ACC112 (cell line): Measurements from ENCODE around the gene MAST3.

ENCODE experiments used
- H2AFZ ChIP-seq: fragments of 200-600 bp; sonication (generic); one replicate; pipeline ENCODE4 v1.6.0; 2017; ENCODE audit warnings: antibody characterized with exemption, low read length; ENCODE audit not compliant: unreplicated experiment
- H3K27ac ChIP-seq: fragments of 200-600 bp; sonication (generic); 2 replicates; pipeline ENCODE4 v1.5.1; 2014; ENCODE audit warnings: low read depth, mild to moderate bottlenecking, antibody characterized with exemption, low read length, moderate library complexity
- H3K27me3 ChIP-seq: fragments of 200-600 bp; sonication (generic); 2 replicates; pipeline ENCODE4 v1.6.1; 2014; ENCODE audit warnings: mild to moderate bottlenecking, antibody characterized with exemption, low read length, moderate library complexity, mixed read lengths; ENCODE audit not compliant: insufficient read depth
- H3K36me3 ChIP-seq: fragments of 200-600 bp; sonication (generic); 2 replicates; pipeline ENCODE4 v1.6.1; 2016; ENCODE audit warnings: mild to moderate bottlenecking, antibody characterized with exemption, low read length, moderate library complexity, mixed read lengths; ENCODE audit not compliant: insufficient read depth
- H3K4me1 ChIP-seq: fragments of 200-600 bp; sonication (generic); one replicate; pipeline ENCODE4 v1.6.1; 2016; ENCODE audit warnings: low read length, mixed read lengths; ENCODE audit not compliant: insufficient read depth, unreplicated experiment, control insufficient read depth
- H3K4me3 ChIP-seq: fragments of 200-600 bp; sonication (generic); 2 replicates; pipeline ENCODE4 v1.5.1; 2014; ENCODE audit warnings: mild to moderate bottlenecking, low read depth, low read length
- H3K79me2 ChIP-seq: fragments of 200-600 bp; sonication (generic); one replicate; pipeline ENCODE4 v1.6.0; 2016; ENCODE audit warnings: low read length; ENCODE audit not compliant: control insufficient read depth, unreplicated experiment, insufficient read depth

MAST3 gene

DNA sequence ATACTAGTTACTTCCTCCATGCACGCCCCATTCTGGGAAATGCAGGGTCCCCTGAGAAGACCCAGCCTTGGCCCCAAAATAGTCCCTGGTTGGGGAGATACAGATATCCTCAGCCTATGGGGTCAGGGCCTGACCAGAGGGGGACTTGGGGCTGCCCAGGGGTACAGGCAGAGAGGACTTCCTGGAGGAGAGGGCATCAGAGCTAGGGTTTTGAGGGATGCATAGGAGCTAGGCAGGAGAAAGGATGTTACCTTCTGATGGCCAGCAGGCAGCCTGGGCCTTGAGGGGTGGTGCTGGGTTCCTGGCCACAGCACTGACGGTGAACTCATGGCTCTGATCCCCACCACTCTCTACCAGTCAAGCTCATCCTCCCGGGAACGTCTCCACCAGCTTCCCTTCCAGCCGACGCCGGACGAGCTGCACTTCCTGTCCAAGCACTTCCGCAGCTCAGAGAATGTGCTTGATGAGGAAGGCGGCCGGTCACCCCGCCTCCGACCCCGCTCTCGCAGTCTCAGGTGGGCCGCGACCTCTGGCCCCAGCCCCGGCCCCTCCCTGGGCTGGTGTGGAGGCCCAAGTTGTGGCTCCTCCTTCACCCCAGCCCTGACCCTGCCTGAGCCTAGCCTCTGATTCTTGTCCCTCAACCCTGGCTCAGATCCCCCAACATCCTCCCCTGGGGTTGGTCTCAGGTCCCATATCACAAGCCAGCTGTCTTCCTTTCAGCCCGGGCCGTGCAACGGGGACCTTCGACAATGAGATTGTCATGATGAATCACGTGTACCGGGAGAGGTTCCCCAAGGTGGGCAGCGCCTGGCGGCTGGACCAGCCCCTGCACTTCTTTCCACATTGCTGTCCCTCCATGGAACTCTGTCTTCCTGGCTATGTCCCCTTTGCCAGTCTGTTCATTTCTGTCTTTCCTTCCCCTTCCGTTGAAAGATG, 25.6 kb downstream of the MAST3 start:
- Histone ChIP-seq H3K79me2 (no peaks in the 10 kb centered on the region), H3K27ac (no peak overlapping the region), H3K36me3 (no peaks in the 10 kb centered on the region), H3K4me3 (no peak overlapping the region), H3K4me1 (peaks cover 3% of the 10 kb centered on the region), H2AFZ (no peak overlapping the region), H3K27me3 (no peaks in the 10 kb centered on the region)

DNA sequence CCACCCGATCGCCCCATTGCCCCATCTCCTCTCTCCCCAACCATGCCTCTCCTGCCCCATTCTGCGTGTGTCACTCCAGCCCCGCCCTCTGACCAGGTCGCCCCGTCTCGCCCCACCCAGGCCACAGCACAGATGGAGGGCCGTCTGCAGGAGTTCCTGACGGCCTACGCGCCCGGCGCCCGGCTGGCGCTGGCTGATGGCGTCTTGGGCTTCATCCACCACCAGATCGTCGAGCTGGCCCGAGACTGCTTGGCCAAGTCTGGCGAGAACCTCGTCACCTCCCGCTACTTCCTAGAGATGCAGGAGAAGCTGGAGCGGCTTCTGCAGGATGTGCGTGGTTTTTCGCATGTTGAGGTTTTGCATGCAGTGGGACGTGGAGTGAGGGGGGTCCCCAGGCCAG, 26.2 kb downstream of the MAST3 start:
- Histone ChIP-seq H2AFZ (no peak overlapping the region), H3K27me3 (no peaks in the 10 kb centered on the region), H3K4me3 (no peak overlapping the region), H3K36me3 (no peaks in the 10 kb centered on the region), H3K79me2 (no peaks in the 10 kb centered on the region), H3K27ac (no peak overlapping the region), H3K4me1 (peaks cover 4% of the 10 kb centered on the region)

DNA sequence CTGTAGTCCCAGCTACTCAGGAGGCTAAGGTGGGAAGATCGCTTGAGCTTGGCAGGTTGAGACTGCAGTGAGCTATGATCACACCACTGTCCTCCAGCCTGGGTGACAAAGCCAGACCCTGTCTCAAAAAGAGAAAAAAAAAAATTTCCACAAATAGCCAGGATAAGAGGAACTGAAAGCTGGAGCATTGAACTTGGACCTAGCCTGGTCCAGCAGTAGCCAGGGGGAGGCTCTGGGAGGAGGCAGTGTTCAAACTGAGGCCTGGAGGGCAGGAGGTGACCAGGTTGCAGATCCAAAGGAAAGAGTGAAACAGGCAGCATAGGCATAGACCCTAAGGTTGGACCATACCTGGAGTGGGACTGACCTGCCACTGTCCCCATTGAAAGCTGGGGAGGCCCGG, 28.5 kb downstream of the MAST3 start:
- Histone ChIP-seq H3K4me3 (no peak overlapping the region), H3K27ac (no peak overlapping the region), H3K27me3 (no peaks in the 10 kb centered on the region), H3K4me1 (peaks cover 4% of the 10 kb centered on the region), H3K36me3 (peaks cover 4% of the 10 kb centered on the region; the same call in 1 of the 2 replicates), H2AFZ (no peak overlapping the region), H3K79me2 (no peaks in the 10 kb centered on the region)

DNA sequence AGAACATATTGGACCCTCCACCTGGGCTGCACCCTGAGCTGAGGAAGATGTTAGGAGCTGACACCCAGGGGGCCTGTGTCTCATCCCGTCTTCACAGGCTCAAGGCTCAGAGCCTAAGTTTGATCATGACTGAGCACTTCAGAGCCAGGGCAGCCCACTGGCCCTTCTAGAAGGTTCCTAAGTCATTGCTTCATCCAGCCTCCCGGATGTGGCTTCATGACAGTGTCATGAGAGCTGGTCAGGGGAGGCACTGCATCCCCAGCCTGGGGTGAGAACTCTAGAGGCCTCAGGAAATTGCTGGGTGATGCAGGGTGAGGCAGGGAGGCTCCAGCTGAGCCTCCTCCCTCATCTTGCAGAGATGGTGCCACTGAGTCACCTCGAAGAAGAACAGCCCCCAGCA, 30.5 kb downstream of the MAST3 start:
- no peaks in the 10 kb centered on the region for H3K27me3 ChIP-seq
- no peak overlapping the region; the same call in 1 of the 2 replicates for H3K27ac ChIP-seq
- no peaks in the 10 kb centered on the region for H3K79me2 ChIP-seq
- H3K4me3 ChIP-seq: no peak overlapping the region
- H2AFZ ChIP-seq: no peak overlapping the region
- peaks cover 4% of the 10 kb centered on the region; the same call in 1 of the 2 replicates for H3K36me3 ChIP-seq
- H3K4me1 ChIP-seq: peaks cover 4% of the 10 kb centered on the region

DNA sequence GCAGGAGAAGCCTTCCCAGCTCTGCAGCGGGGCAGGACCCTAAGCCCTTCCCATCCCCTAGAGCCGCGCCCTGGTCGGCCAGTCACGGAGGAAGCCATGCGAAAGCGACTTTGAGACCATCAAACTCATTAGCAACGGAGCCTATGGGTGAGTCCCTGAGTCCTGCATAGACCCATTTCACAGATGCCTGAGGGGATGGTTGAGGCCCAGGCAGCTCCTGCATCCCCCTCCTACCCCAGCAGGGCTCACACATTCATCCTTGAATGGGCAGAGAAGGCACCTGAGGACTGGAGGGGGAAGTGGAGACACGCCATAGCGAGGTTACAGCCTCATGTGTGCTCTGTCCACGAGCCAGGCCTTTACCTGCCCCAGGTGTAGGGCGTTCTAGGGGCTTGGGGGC, 31.2 kb downstream of the MAST3 start:
- Histone ChIP-seq H3K4me1 (peaks cover 4% of the 10 kb centered on the region), H3K27me3 (no peaks in the 10 kb centered on the region), H3K36me3 (peaks cover 4% of the 10 kb centered on the region; the same call in 1 of the 2 replicates), H3K4me3 (no peak overlapping the region), H2AFZ (no peak overlapping the region), H3K27ac (no peak overlapping the region), H3K79me2 (no peaks in the 10 kb centered on the region)

DNA sequence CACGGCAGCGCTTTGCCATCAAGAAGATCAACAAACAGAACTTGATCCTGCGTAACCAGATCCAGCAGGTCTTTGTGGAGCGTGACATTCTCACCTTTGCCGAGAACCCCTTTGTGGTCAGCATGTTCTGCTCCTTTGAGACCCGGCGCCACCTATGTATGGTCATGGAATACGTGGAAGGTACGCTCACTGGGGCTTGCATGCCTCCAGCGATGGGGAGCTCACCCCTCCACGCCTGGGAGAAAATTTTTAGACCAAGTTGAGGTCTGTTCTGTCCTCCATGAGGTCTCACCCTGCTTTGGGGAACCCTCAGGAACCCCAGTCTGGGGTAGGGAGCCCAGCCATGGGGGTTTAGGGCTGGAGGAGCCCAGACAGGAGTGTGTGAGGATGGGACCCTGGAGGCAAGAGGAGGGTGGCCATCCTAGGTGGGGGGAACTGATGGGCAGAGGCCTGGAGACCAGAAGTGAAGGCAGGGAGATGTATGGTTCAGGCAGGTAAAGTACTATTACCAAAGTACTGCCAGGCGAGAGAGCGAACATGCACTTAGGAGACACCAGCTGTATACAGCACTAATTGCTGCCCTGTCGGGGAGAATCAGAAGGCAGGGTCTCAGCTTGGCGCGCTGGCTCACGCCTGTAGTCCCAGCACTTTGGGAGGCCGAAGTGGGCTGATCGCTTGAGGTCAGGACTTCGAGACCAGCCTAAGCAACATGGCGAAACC, 33.1 kb downstream of the MAST3 start:
- Histone ChIP-seq H3K36me3 (peaks cover 4% of the 10 kb centered on the region; the same call in 1 of the 2 replicates), H2AFZ (no peak overlapping the region), H3K4me3 (no peak overlapping the region), H3K4me1 (peaks cover 4% of the 10 kb centered on the region), H3K27ac (no peak overlapping the region), H3K27me3 (no peaks in the 10 kb centered on the region), H3K79me2 (no peaks in the 10 kb centered on the region)

DNA sequence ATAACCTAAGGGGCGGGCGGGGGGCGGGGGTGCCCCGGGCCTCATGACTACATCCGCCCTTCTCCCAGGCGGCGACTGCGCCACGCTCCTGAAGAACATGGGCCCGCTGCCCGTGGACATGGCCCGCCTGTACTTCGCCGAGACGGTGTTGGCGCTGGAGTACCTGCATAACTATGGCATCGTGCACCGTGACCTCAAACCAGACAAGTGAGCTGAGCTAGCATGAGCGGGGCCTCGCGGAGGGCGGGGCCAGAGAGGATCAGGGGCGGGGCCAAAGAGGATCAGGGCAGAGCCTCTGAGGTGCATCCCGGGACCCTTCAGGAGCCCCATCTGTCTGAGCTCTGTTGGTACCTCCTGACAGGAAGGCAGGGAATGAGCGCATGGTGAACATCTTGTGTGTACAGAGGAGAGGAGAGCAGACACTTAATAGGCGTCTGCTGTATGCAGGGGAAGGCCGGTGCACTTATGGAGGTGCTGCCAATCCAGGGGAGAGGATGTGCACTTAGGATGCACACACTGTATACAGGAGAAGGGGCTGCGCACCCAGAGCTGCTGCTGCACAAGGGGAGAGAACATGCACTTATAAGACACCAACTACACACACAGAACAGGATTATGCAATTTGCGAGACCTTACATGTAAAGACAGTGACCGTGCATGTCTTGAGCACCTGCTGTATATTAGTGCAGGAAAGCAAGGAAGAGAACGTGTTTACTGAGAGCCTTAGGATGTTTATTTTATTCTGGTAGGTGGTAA, 34.4 kb downstream of the MAST3 start:
- H3K4me1 ChIP-seq: peaks cover 4% of the 10 kb centered on the region
- H3K79me2 ChIP-seq: no peaks in the 10 kb centered on the region
- H3K27ac ChIP-seq: no peak overlapping the region
- H3K27me3 ChIP-seq: no peaks in the 10 kb centered on the region
- H2AFZ ChIP-seq: no peak overlapping the region
- H3K36me3 ChIP-seq: peaks cover 4% of the 10 kb centered on the region; the same call in 1 of the 2 replicates
- no peak overlapping the region for H3K4me3 ChIP-seq

DNA sequence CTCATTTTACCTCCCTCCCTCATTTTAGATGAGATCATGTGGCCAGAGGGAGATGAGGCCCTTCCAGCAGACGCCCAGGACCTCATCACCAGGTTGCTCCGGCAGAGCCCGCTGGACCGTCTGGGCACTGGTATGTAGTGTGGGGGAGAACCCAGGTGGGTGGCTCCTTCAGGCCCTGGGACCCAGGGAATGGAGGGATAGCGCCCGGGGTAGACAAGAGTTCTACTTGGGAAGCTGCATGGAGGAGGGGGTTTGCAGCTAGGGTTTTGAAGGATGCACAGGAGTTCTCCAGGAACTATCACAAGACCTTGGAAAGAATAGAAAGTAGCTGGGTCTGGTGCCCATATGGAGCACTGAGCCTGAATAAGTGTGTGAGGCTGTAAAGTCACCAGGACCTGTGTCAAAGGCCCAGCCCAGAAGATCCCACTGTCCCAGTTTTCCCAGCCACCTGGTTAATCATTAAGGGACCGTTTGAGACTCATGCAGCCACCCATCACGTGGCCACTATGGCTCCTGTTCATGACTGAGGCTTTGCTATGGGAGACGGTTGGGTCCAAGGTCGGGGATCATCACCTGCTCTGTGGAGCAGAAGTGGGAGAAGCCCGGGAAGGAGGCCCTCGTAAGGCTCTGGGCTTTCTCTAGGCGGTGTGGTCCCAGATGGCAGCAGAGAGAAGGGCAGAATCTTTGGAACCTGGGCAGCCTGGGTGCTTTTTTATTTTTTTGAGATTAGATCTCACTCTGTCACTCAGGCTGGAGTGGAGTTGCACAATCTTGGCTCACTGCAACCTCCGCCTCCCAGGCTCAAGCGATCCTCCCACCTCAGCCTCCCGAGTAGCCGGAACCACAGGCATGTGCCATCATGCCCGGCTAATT, 38.4 kb downstream of the MAST3 start:
- no peaks in the 10 kb centered on the region for H3K79me2 ChIP-seq
- H3K36me3 ChIP-seq: no peaks in the 10 kb centered on the region
- no peak overlapping the region for H3K4me3 ChIP-seq
- H2AFZ ChIP-seq: no peak overlapping the region
- H3K27me3 ChIP-seq: no peaks in the 10 kb centered on the region
- no peaks in the 10 kb centered on the region for H3K4me1 ChIP-seq
- no peak overlapping the region for H3K27ac ChIP-seq

DNA sequence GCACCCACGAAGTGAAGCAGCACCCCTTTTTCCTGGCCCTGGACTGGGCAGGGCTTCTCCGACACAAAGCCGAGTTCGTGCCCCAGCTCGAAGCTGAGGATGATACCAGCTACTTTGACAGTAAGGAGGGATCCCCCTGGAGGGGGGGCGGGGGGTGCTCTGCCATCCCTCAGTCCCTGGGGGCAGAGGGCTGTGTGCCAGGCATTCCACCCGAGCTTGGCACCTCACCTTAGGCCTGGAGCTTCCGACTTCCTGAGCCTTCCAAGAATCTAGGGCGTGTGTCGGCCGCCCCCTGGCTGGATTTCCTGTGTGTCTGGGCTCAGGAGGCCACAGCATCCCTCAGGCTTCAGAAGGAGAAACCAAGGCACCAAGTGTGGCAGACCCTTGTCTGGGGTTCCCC, 39.7 kb downstream of the MAST3 start:
- Histone ChIP-seq H3K27ac (no peak overlapping the region), H3K4me3 (no peak overlapping the region), H3K4me1 (no peaks in the 10 kb centered on the region), H3K27me3 (no peaks in the 10 kb centered on the region), H3K79me2 (no peaks in the 10 kb centered on the region), H2AFZ (no peak overlapping the region), H3K36me3 (no peaks in the 10 kb centered on the region)
